ENCODE data around the gene ZNF543.

GRCh38 chr19:57321116-57321515 lies 844 bp downstream of the ZNF543 start:
- TF ChIP-seq E2F1 (CRISPR knock-in tag; IDR thresholded peaks at IDR 0.05) (no peak), EP300 (IDR thresholded peaks at IDR 0.05; ENCODE audit: low read depth in 2 of 2, low read length in 2 of 2) (no peak), EP300 (CRISPR knock-in tag; IDR thresholded peaks at IDR 0.05; ENCODE audit: borderline replicate concordance) (no peak)
